HG03066 (cell line): ENCODE measurements around the gene TBK1.
"Not testable (repeated sequence)": the region's sequence is repeated elsewhere in the genome, so short reads cannot be mapped to it uniquely, and the experiment has no call there.

Experiments
- ATAC-seq: cut with Tn5 transposase; IDR thresholded peaks from one replicate; pipeline ENCODE4 v1.9.1; 2021; ENCODE audit warnings: low read depth; ENCODE audit not compliant: unreplicated experiment

The TBK1 gene

DNA sequence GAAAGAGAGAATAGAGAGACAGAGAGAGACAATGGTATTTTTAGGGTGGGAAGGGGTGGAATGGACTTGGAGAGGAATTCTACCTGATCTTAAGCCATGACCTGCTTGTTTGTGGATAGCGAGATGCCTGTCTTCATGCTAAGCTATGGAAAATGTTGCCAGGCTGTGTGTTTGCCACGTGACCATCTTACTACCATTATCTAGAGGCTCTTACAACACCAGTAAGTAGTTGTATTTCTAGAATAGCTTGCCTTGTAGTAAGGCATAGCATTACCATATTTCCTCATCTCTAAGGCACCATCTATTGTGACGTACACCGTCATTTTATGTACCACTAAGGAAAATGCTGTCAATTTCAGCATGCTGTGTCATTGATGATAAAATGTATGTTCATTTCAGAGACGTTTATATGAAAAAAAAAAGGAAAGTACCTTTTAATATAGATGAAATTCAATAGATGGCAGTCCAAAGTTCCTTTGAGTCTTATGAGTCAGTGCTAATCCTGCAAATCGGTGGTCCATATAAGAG is 82.8 kb downstream of the TBK1 start:
- ATAC-seq, result no peak

DNA sequence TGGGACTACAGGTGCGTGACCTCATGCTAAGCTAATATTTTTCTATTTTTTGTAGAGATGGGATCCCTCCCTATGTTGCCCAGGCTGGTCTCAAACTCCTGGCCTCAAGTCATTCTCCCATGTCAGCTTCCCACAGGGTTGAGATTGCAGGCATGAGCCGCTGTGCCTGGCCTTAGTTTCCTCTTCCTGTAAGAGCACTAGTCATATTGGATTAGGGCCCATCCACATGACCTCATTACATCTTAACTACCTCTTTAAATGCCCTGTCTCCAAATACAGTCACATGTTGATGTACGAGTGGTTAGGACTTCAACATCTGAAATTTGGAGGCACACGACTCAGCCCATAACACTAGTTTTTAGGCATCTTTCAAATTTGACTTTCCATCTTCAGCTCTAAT is 86.2 kb downstream of the TBK1 start:
- ATAC-seq, result no peak

DNA sequence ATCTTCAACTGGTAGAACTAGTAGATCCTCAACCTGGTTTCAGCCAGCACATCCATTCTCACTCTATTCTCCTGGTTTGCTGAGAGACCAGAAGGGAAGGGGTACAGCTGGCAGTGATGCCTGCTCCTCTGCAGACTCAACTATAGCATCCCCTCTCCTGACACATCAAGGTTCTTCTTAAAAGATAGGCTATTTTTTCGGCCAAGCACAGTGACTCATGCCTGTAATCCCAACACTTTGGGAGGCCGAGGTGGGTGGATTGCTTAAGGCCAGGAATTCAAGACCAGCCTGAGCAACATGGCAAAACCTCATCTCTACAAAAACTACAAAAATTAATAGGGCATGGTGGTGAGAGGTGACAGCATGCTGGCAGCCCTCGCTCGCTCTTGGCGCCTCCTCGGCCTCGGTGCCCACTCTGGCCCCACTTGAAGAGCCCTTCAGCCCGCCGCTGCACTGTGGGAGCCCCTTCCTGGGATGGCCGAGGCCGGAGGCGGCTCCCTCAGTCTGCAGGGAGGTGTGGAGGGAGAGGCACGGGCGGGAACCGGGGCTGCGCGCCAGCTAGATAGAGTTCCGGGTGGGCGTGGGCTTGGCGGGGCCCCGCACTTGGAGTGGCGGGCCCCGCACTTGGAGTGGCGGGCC is 90.6 kb downstream of the TBK1 start:
- ATAC-seq, result not testable (repeated sequence)

DNA sequence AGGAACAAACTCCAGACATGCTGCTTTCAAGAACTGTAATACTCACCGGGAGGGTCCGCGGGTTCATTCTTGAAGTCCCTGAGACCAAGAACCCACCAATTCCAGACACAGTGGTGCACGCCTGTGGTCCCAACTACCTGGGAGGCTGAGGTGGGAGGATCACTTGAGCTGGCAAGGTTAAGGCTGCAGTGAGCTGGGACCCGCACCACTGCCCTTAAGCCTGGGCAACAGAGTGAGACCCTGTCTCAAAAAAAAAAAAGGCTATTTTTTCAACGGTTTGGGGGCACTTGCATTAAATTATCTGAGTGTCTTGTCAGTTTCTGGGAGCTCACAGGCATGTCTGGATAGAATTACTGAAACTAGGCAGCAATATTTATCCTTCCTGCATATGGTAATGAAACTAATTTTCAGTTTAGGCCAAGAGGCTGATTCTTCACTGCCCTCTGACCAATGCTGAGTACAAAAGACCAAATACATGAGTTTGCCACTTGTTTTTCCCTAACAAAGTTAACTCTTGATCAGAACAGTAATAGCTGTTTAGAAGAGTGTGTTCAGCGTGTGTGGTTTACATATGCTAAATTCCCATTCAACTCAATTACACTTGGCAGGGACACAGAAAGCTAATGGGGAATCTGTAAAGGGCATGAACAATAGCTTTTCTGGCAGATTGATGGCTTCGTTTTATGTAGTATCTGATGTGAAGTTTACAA is 92.6 kb downstream of the TBK1 start:
- no peak for ATAC-seq

DNA sequence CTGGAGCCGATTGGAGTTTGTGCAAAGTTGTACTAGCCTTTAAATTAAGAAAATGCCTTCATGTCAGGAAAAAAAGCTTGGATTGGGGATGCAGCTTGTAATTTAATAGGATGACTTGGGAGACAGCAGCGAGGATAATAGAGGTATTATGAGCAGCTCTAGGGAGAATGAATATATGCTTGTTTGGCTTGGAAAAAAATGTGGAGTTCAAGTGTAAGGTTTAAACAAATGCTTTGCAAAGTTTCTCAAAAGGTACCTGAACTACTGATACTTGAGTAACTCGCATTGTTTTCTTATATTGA is 93.1 kb downstream of the TBK1 start:
- no peak for ATAC-seq

DNA sequence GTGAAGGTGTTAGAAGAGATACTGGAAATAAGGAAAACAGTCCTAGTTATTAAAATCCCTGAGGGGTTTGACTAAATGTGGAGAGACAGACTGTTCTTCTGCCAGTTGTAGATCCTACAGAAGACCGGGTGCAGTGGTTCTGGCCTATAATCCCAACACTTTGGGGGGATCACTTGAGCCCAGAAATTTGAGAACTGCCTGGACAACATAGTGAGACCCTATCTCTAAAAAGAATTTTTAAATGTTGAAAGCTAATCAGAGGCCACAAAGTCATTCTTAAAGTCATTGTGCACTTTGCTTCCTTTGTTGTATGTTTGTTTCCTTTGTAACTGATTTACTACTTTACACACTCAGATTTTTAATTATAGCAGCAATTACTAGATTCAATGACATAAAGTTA is 97.2 kb downstream of the TBK1 start:
- no peak for ATAC-seq

DNA sequence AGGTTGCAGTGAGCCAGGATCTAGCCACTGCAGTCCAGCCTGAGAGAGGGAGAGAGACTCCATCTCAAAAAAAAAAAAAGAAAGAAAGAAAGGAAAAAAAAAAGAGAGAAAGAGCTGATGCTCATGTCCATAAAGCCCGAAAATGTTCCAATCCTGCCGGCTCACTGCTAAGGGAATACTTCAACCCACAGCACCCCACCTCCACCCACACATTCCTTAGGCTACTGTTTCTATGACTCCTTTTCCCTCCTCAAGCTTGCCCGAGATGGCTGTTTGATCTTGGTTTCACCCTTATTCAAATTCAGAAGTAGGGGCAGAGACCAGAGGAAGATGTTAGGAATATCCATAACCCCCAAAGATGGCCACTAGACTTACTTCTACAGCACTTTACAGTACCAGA is 98.8 kb downstream of the TBK1 start:
- no peak for ATAC-seq

DNA sequence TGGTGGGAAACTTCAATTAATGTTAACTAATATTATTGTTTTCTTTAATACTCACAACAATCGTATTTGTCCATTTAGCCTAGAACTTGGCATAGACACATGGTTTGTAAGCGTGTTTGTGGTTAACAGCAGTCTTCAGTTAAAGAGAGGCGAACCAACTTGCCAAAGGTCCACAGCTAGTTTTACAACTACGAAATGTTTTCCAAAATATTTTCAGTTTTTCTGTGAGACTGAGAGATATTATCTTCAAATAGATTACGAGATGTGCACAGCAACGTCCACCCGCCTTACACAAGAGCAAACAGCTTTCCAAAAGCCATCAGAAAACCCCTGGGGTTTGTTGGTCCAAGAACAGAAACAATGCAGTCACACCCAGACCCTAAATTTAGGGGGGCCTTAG is 99.8 kb downstream of the TBK1 start:
- ATAC-seq, result no peak
